Measurements from ENCODE around the gene ATG2A.

ATG2A gene

GRCh38 chr11:64923944-64924909 lies 7.2 kb upstream of the ATG2A start, which contains the start of gene PPP2R5B:
Gene PPP2R5B, plus strand, starts transcription at chr11:64924689. Its CDS starts 1,046 bp downstream, at chr11:64925735.
- DNase-seq: peak; percentile 94

- no peak for DNase-seq
These were observed 6.2 kb upstream of the ATG2A start for GRCh38 chr11:64923151-64923661.

- no peak for DNase-seq
These were observed 4.4 kb upstream of the ATG2A start for GRCh38 chr11:64921384-64921783.

GRCh38 chr11:64920124-64920523 lies 3.1 kb upstream of the ATG2A start:
- DNase-seq: no peak

GRCh38 chr11:64919627-64920026 lies 2.6 kb upstream of the ATG2A start:
- DNase-seq: no peak

GRCh38 chr11:64918017-64918416 lies 1.0 kb upstream of the ATG2A start:
- DNase-seq: peak; percentile 32

GRCh38 chr11:64917663-64917995 lies 620 bp upstream of the ATG2A start:
- no peak for DNase-seq

GRCh38 chr11:64916040-64916774 lies 802 bp downstream of the ATG2A start:
- DNase-seq: no peak

GRCh38 chr11:64915376-64915887 lies 1.6 kb downstream of the ATG2A start:
- no peak for DNase-seq

- no peak for DNase-seq
These were observed 2.9 kb downstream of the ATG2A start for GRCh38 chr11:64914123-64914522.

- DNase-seq: no peak
These were observed 3.8 kb downstream of the ATG2A start for GRCh38 chr11:64913171-64913727.

- DNase-seq: no peak
These were observed 5.3 kb downstream of the ATG2A start for GRCh38 chr11:64911689-64912088.

- no peak for DNase-seq
These were observed 5.9 kb downstream of the ATG2A start for GRCh38 chr11:64911142-64911541.

- DNase-seq: no peak
These were observed 6.4 kb downstream of the ATG2A start for GRCh38 chr11:64910451-64911093.

- no peak for DNase-seq
These were observed 7.2 kb downstream of the ATG2A start for GRCh38 chr11:64909653-64910343.

GRCh38 chr11:64908766-64909165 lies 8.2 kb downstream of the ATG2A start:
- no peak for DNase-seq

- no peak for DNase-seq
These were observed 10.7 kb downstream of the ATG2A start for GRCh38 chr11:64906314-64906635.

- DNase-seq: no peak
These were observed 11.3 kb downstream of the ATG2A start for GRCh38 chr11:64905516-64906313.

GRCh38 chr11:64903291-64903833 lies 13.6 kb downstream of the ATG2A start:
- DNase-seq: no peak

GRCh38 chr11:64902102-64902900 lies 14.7 kb downstream of the ATG2A start:
- DNase-seq: no peak

Data from midbrain (tissue), 1 donor.